HCEC 1CT (cell line): Measurements from ENCODE around the gene VGLL3.
"Not testable (repeated sequence)": the region's sequence is repeated elsewhere in the genome, so short reads cannot be mapped to it uniquely, and the experiment has no call there.

Experiments used
- DNase-seq: peaks from one replicate; pipeline ENCODE4 v3.0.0-alpha.2; 2017

Gene VGLL3

GRCh38 chr3:86989006-86989405, 1.9 kb downstream of the VGLL3 start:
- DNase-seq: peak; percentile 44

GRCh38 chr3:86988235-86988634, 2.7 kb downstream of the VGLL3 start:
- DNase-seq: peak; percentile 97

- no peak for DNase-seq
These were observed 3.6 kb downstream of the VGLL3 start for GRCh38 chr3:86987421-86987715.

DNA sequence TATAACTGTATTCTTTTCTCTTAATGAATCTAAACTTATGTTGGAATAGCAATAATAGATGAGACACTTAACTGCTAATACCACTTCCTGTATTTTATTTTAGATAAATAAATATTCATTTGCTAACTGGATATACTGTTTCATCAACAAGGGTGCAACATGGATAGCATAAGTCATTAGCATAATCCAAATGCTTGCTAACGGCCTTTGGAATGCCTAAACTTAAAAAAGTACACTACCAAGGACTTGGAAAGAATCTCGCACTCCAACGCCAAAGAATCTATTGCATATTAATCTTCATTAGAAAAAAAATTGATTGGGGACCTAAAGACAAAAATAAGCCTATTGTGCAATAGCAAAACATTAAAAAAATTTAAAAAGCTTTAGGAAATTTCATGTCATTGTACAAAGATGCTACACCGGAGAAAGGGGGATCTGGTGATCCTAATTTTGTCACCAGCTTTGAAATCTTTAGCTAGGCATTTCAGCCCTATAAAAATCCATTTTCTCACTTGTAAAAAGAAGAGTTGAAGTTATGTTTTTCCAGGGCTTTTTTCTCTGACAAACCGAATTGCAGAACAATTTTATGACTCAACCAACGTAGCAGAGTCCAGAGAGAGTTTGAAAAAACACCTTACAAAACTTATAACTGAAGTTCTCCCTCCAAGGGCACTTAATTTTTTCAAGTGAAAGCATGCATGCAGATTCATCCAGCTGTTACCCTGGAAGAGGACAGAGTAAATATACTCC, 4.1 kb downstream of the VGLL3 start:
- peak; percentile 64 for DNase-seq

- DNase-seq: no peak
These were observed 5.6 kb downstream of the VGLL3 start for GRCh38 chr3:86985181-86985826.

DNA sequence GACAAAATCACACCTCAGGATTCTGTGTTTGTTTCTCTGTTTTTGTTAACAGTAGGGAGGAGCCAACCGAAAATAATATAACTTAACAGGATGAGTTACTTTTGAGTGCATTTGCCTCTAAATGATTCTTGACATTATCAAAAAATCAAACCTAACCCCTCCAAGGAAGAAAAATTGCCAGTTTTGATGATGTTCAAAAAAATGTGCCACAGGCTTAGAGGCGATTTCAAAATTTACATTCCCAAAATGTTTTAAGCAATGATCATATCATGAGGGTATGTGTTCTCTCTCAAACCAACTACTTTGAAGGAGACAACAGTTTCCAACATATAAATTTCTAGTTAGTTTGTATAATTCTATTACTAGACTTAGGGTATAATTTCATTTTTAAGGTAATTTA, 6.7 kb downstream of the VGLL3 start:
- DNase-seq: peak; percentile 77

- DNase-seq: peak; percentile 68
These were observed 8.1 kb downstream of the VGLL3 start for GRCh38 chr3:86982883-86983282.

GRCh38 chr3:86978111-86978551, 12.8 kb downstream of the VGLL3 start:
- peak; percentile 62 for DNase-seq

DNA sequence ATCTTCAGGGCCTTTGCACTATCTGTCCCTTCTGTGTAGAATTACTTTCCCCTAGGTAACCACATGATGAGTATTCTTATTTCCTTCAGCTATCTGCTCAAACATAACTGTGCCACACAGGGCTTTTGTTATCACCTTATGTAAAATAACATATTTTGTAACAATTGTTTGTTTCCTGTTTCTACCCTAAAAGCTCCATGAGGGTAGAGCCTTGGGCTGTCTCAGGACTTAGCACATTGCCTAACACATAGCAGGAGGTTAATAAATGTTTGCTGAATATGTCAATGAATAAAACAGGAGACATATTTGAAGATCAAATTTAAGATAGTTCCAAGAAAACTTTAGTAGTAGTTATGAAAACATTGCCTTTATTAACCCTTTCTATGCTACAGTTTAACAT, 14.7 kb downstream of the VGLL3 start:
- no peak for DNase-seq

DNA sequence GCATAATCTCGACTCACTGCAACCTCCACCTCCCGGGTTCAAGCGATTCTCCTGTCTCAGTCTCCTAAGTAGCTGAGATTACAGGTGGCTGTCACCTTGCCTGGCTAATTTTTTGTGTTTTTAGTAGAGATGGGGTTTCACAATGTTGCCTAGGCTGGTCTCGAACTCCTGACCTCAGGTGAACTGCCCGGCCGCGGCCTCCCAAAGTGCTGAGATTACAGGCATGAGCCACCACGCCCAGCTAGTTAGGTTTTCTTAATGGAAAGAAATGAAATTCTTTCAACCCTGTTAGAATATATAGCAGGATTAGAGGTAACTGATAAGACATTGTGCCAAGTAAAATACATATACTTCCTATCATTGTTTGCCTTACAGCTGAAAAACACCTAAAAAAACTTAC, 16.8 kb downstream of the VGLL3 start:
- DNase-seq: not testable (repeated sequence)

DNA sequence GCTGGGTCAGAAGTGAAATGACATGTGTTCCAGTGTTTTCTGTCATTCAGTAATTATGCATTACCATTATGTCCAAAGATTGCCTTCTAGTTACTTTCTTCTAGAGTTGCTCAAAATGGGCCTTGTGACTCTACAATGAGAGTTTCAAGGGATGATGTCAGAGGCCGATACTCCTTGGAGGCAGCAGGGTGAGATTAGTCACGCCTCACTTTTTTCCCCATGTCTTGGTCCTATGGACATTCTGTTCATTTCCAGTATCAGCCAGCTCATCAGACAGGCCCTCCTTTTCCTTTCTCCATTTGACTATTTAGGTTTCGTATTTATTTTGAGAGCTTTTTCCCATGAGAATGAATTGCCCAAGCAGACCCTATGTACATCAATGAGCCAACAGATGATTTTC, 17.5 kb downstream of the VGLL3 start:
- DNase-seq: peak; percentile 95

- peak; percentile 71 for DNase-seq
These were observed 21.3 kb downstream of the VGLL3 start for GRCh38 chr3:86969500-86970189.

DNA sequence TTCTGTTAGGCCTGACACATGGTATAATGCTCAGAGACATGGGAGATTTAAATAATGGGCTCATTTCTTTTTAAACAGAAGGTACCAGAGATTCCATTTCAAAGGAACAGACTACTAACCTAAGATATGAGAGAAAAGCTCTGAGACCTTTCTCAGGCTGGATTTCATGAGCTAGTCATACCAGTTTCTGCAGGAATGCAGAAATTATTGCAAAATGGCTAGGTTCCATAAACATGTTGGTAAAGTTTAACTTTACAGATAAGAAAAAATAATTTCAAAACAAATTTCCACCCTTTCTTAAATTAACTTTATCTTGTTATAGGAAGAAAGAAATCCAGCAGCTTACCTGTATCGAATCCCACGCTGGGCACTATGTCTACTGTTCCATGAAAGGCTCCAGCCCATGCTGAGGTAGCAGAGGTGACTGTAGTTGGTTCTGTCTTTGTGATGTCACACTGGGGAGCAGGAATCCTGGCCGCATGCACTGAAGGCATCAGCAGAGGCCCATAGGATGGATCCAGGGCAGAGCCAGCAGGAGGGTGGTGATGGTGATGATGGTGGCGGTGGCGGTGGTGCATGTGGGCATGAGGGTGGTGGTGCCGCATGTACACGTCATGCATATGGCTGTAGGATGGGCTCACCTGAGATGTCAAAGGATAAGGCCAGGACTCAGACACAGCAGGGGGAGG, 22.6 kb downstream of the VGLL3 start:
- DNase-seq: no peak

DNA sequence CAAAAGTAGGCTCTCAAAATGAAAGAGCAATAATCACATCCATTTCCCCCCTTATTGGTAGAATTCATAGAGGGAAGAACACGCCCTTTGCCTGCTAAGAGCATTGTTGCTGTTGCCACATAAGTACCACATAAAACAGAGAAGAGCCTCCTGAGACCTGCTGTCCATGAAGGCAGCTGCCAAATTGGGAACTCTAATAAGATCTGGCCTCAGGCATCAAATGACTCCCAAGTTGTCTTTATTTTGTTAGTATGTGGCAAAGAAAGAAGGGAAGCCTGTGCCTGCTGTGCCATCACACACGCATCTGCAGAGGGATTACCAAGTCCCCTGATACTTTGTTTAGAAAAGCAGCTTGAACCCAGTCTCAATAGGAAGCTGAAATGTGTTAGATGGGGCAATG, 23.9 kb downstream of the VGLL3 start:
- no peak for DNase-seq

- DNase-seq: no peak
These were observed 25.8 kb downstream of the VGLL3 start for GRCh38 chr3:86965166-86965565.

- DNase-seq: no peak
These were observed 27.3 kb downstream of the VGLL3 start for GRCh38 chr3:86963611-86964010.

DNA sequence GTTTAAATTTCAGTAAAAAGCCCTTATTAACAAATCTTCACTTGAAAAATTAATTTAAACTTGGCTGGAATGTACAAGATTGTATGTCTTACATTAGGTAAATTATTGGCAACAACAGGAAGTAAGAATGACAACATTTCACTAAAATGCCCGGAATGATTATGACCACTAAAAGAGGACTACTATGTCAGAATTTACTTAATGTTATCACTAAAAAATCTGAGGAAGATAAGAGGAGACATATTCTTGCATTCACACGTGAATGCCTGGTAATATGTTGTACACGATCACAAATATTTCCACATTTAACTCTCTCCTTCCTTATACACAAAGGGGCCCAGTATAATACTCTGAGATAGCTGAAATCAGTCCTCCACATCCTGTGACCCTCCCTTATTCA, 29.7 kb downstream of the VGLL3 start:
- peak; percentile 58 for DNase-seq

- peak; percentile 40 for DNase-seq
These were observed 30.4 kb downstream of the VGLL3 start for GRCh38 chr3:86960550-86960949.

GRCh38 chr3:86958534-86958933, 32.4 kb downstream of the VGLL3 start:
- DNase-seq: peak; percentile 85

- no peak for DNase-seq
These were observed 36.2 kb downstream of the VGLL3 start for GRCh38 chr3:86954747-86955146.

DNA sequence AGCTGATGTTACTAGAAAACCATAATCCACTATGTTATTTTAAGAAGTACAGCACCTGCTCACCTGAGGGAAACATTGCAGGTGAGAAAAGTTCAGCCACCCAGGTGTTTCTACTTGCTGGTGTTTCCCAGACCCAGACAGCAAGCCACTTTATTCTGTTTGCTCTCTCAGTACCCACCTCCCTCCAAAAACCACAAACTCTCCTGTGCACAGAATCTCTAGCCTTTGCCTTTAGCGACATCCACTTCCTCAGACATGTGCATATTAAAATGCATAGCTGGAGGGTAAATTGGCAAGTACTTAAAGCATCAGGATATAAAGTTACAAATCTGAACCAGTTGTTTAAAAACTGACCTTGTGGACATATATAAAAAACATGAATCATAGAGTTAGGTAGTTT, 36.7 kb downstream of the VGLL3 start:
- DNase-seq: no peak

GRCh38 chr3:86951322-86951721, 39.6 kb downstream of the VGLL3 start:
- DNase-seq: peak; percentile 83

- no peak for DNase-seq
These were observed 40.2 kb downstream of the VGLL3 start for GRCh38 chr3:86950717-86951116.

DNA sequence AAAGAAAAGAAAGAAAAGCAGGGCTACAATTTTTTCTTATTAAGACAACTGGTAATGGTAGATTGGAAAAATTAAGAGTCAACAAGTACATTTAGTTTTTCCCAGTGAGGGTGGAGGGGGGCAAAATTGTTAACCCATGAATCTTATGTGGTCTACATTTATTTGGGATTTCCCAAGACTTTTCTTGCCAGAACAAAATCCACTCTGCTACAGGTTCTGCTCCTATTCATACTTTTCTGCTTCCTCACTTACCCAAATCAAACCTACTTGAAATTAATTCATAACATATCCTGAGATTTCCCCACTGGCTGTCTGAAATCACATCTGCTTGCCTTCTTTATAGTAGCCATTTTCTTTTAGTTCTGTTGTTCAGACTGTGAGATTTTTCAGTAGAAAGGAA, 41.1 kb downstream of the VGLL3 start:
- DNase-seq: peak; percentile 47
